Stimulated activated CD8-positive, alpha-beta memory T cell treated with anti-CD3 and anti-CD28 coated beads, Interleukin-15, amount 100 ng/mL, for 4 hours (primary cell): ENCODE measurements around the gene LYRM4.
A peak's percentile ranks its signal among the peaks of the same experiment; 100 is the strongest.

ENCODE experiments used
- DNase-seq, 2 donors: peaks; one replicate each; pipeline ENCODE4 v3.0.0-alpha.2; 2020; ENCODE audit warnings: low read depth in 2 of 2

The LYRM4 gene

GRCh38 chr6:5174756-5175549 lies 85.8 kb downstream of the LYRM4 start:
- no peak for DNase-seq

- peak in 1 of 2 donors; percentile 4 for DNase-seq
Observed at GRCh38 chr6:5174244-5174643, 86.5 kb downstream of the LYRM4 start.

- DNase-seq: no peak
Observed at GRCh38 chr6:5173810-5174209, 86.9 kb downstream of the LYRM4 start.

GRCh38 chr6:5172897-5173474 lies 87.8 kb downstream of the LYRM4 start:
- DNase-seq: no peak

GRCh38 chr6:5172041-5172653 lies 88.6 kb downstream of the LYRM4 start:
- no peak for DNase-seq

GRCh38 chr6:5167501-5167900 lies 93.2 kb downstream of the LYRM4 start:
- DNase-seq: no peak

- DNase-seq: no peak
Observed at GRCh38 chr6:5164092-5164491, 96.7 kb downstream of the LYRM4 start.

- DNase-seq: no peak
Observed at GRCh38 chr6:5163247-5163646, 97.5 kb downstream of the LYRM4 start.

GRCh38 chr6:5162355-5162754 lies 98.4 kb downstream of the LYRM4 start:
- no peak for DNase-seq

- no peak for DNase-seq
Observed at GRCh38 chr6:5160206-5160605, 100.5 kb downstream of the LYRM4 start.

- DNase-seq: no peak
Observed at GRCh38 chr6:5159162-5159561, 101.6 kb downstream of the LYRM4 start.

- no peak for DNase-seq
Observed at GRCh38 chr6:5158180-5158579, 102.6 kb downstream of the LYRM4 start.

GRCh38 chr6:5157621-5158138 lies 103.1 kb downstream of the LYRM4 start:
- DNase-seq: no peak

GRCh38 chr6:5156627-5157026 lies 104.1 kb downstream of the LYRM4 start:
- no peak for DNase-seq

- no peak for DNase-seq
Observed at GRCh38 chr6:5155906-5156305, 104.8 kb downstream of the LYRM4 start.

GRCh38 chr6:5153186-5153585 lies 107.6 kb downstream of the LYRM4 start:
- DNase-seq: no peak

- no peak for DNase-seq
Observed at GRCh38 chr6:5152460-5152859, 108.3 kb downstream of the LYRM4 start.

GRCh38 chr6:5151955-5152401 lies 108.8 kb downstream of the LYRM4 start:
- DNase-seq: no peak

GRCh38 chr6:5151360-5151954 lies 109.3 kb downstream of the LYRM4 start:
- no peak for DNase-seq

- no peak for DNase-seq
Observed at GRCh38 chr6:5150551-5151075, 110.1 kb downstream of the LYRM4 start.

- no peak for DNase-seq
Observed at GRCh38 chr6:5149891-5150290, 110.9 kb downstream of the LYRM4 start.

- no peak for DNase-seq
Observed at GRCh38 chr6:5149159-5149704, 111.5 kb downstream of the LYRM4 start.
